Hypothalamus (tissue), 51 donors: ENCODE measurements around the gene TMEM219.
"Not testable (repeated sequence)": the region's sequence is repeated elsewhere in the genome, so short reads cannot be mapped to it uniquely, and the experiment has no call there.

Experiments
- DNase-seq, 51 donors: peaks; one replicate each; lab custom pipeline; 2025; lab: John Stamatoyannopoulos, UW

TMEM219 gene

DNA sequence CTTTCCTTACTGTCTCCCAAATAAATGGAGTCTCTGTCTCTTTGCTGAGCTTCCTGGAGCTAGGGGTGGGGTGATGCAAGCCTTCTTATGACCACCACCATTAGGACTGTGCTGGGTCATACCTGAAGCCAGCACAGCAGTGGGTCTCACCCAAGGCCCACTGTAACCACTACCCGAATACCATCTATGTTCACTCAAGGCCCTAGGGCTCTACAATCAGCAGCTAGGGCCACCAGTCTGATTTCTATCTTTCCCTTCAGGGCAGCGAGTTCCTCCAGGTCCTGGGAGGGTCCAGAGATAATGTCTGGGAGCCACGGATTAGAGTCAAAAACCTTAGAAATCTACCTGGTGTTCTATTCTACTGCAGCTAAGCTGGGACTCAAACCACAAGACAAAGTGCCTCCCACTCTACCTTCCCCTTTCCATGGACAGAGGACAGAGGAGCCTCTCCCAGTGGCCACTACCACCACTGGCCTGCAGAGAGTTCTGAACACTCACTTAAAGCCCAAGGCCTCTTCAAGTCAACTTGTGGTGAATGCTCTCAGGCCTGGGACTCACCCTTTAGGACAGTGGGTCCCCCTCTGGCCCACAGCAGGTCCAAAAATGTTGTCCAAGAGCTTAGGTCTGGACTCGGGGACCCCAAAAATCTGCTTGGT lies 10.9 kb upstream of the TMEM219 start:
- DNase-seq = no peak

DNA sequence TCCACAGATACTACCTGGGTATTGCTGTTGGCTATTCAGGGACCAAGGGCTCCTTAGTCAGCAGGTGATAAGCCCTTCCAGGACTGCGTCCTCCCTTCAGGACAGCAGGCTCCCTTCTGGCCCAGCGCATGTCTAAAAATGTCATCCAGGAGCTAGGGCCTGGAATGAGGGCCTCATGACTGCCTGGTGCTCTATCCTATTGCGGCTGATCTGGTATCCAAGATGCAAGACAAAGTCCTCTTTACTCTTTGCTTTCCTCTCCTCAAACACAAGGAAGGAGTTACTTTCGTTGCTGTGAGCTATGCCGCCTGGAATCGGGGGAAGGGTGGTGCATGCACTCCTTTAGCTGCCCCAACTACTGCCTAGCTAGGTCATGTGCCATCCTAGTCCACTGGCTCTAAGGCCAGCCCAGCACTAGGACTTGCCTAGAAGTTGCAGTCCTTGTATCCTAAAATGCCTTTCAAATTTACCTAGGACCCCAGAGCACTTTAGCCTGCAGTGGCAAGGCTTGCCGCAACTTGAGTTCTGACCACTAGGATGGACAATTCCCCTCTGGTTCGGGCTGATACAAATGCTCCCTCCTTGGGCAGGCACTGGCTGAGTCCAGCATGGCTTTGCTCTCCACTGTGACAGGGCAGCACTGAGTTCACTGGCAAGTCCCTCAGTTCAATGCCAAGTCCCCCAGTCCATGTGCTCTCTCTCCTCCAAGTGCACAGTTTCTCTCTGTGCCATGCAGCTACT lies 10.1 kb upstream of the TMEM219 start:
- DNase-seq = no peak

DNA sequence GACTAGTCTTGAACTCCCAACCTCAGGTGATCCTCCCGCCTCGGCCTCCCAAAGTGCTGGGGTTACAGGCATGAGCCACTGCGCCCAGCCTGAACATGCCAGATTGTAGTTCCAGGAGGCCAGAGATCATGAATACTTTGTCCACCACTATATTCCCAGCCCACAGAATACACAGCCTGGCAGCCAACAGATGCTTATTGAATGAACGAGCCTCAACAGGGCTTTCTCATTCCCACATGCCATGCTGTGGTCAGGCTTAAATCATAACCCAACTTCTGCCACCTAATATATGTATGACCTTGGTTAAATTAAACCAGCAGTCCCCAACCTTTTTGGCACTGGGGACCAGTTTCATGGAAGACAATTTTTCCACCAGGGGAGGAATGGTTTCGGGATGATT lies 3.1 kb upstream of the TMEM219 start:
- no peak for DNase-seq

DNA sequence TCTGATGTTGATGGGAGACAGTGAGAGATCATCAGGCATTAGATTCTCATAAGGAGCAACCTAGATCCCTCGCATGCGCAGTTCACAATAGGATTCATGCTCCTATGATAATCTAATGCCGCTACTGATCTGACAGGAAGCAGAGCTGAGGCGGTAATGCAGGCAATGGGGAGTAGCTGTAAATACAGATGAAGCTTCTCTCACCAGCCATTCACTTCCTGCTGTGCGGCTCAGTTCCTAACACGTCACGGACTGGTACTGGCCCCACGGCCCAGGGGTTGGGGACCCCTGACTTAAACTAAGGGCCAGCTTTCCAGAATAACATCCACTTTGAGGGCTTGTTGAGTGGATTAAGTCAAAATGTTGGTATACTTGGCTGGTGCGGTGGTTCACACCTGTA lies 2.6 kb upstream of the TMEM219 start:
- DNase-seq = no peak

DNA sequence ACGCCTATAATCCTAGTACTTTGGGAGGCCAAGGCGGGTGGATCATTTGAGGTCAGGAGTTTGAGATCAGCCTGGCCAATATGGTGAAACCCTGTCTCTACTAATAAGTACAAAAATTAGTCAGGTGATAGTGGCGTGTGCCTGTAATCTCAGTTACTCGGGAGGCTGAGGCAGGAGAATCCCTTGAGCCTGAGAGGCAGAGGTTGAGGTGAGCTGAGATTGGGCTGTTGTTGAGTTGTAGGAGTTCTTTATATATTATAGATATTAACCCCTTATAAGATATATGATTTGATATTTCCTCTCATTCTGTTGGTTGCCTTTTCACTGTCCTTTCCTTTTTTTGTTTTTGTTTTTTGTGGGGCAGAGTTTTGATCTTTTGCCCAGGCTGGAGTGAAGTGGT lies 2.1 kb upstream of the TMEM219 start:
- DNase-seq = not testable (repeated sequence)

DNA sequence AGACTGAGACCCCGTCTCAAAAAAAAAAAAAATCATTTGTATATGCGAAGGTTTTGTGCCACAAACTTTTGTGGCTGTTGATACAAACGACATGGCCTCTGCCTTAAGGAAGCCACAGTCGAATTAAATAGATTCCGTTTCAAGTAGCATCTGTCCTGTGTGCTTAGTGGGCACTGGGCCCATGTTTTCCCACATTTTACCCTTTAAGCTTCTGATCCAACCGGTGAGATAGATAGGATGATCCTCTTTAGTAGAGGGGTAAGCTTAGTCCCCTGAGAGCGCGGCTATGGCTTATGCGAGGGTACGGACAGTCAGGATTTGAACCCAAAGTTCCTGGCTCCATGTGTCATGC lies 776 bp upstream of the TMEM219 start:
- DNase-seq = no peak

DNA sequence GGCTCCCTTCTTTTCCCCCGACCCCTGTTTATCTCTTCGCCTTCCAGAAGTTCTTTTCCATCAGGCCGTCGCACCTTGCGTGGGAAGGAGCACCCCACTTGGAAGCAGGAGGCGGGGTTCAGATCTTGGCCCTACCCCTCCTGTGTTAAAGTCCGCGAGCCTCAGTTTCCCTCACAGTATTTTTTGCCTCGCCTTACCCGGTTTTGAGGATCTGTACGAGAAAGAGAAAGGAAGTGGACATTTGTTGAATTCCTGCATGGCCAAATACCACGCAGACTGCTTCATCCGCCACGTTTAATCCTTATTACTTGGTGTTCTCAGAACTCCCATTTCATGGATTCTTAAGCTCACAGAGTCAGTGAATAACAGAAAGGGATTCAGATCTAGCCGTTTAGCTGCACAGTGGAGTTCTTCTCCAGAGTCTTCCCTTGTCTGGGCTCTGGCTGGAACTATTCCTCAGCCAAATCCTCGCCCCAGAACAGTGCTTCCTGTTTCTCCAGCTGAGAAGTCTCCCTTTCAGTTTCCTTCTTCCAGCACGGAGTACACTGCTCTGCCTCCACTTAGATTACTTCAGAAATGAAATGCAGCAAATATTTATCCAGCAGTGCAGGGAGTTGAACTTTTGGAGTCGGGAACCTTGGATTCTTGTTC lies 590 bp downstream of the TMEM219 start:
- peak in 5 of 51 donors; percentile 4 to 51 (median 19) for DNase-seq

DNA sequence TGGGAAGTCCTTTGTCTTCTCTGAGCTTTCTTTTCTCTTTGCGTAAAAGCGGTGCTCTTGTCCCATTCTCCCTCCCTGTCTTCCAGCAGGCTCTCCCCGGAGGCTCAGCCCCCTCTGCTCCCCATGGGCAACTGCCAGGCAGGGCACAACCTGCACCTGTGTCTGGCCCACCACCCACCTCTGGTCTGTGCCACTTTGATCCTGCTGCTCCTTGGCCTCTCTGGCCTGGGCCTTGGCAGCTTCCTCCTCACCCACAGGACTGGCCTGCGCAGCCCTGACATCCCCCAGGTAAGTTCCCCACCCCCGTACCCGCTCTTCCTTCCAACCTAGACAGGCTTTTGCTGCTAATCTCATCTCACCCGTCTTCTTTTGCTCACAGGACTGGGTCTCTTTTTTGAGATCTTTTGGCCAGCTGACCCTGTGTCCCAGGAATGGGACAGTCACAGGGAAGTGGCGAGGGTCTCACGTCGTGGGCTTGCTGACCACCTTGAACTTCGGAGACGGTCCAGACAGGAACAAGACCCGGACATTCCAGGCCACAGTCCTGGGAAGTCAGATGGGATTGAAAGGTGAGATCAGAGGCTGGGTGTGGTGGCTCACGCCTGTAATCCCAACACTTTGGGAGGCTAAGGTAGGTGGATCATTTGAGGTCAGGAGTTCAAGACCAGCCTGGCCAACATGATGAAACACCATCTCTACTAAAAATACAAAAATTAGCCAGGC lies 1.3 kb downstream of the TMEM219 start:
- no peak for DNase-seq

DNA sequence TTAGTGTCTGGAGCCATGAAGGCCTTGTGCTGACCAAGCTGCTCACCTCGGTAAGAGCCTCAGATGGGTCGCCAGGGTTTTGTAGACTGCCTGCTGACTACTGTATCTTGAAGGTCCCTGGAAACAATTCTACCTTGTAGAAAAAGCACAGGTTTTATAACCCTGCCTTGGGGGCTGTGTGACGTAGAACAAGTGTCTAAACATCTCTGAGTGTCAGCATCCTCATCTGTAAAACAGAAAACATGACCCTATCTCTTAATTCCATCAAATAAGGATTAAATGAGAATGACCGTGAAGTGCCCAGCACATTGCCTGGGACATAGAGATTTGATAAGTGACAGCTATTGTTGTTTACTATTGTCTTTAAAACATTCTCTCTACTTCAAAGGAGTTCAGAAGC lies 6.3 kb downstream of the TMEM219 start:
- no peak for DNase-seq

DNA sequence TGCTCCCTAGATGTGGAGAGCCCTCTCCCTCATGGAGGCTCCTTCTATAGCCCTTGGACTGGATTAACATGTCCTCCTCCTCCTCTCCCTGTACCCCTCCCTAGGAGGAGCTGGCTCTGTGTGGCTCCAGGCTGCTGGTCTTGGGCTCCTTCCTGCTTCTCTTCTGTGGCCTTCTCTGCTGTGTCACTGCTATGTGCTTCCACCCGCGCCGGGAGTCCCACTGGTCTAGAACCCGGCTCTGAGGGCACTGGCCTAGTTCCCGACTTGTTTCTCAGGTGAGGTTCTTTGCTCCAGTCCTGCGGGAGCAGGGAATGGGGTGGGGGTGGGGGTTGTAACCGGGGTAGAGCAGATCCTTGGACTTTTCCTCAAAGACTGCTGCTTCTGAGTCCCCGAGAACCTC lies 9.4 kb downstream of the TMEM219 start:
- DNase-seq = no peak

DNA sequence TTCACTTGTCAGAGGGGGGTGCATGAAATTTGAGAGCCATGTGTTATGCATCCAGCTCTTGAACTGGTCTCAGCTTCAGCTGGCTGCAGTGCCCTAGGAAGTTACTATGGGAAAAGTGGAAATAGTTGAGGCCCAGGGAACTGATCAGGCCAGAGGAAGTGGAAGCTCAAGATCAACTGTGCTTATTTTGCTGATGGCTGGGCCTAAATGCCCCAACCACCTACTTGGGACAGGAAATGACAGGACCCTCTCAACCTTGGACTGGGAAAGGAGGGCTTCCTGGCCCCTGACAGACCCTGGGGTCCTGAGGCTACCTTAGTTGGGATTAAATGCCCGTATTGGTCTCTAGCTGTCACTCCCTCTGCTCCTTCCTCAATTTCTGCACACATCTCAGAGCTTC lies 10.6 kb downstream of the TMEM219 start:
- no peak for DNase-seq

DNA sequence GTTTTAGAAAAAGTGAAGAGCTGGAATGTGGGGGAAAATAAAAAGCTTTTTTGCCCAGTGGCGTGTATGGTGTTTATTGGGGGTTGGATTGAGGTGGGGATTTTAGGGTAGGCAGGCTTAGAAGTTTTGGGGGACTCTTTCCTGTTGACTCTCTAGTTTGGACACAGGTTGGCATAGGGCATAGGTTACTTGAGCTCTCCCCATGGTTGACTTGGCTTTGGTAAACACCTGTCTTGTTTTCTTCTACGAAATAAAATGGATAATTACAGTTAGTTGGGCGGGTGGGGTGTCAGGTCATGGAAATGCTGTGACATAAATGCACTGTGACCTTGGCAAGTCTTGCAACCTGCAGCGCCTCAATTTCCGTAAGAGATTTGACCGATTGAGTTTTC lies 11.1 kb downstream of the TMEM219 start:
- DNase-seq = no peak

DNA sequence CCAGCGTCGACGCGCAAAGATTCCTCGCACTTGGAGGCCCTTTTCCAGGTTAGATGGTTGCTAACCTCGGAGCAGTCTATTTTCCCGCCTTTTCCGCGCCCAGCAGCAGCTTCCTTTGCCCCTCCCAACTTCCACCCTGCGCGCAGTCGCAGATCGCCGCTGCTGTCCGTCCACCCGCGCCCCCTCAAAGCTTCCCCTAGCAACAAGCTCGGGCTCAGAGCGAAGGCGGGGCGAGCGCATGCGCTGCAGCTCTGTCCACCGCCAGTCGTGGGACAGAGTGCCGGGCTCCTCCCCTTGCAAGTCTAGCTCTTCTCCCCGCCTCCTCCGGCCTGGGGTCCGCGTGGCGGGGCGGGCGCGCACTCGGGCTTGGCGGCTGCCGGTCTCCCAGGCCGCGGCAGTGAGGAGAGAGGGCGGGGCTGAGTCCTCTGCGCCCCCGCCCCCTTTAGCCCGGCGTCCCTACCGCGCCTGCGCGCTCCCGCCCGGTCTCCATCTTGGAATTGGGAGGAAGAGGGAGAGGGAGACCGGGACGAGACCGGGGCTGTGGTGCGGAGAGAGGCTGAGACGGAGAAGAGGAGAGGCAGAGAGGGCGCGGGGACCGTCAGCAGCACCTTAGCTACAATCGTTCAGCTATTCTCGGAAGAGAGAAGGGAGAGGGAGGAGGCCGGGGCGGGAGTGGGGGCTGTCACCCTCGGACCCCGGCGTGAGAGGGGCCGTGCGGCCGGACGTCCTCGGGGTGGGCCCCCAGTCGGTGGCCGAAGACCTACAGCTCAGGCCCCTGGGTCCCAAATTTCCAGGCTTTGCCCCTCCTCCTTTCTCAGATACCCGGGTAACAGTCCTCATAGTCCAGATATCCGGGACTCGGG lies 11.7 kb downstream of the TMEM219 start, which contains the start of gene TAOK2:
Gene TAOK2 (plus strand): TSS at position 485 of the 863 bp plus-strand sequence. CDS start 3,905 bp downstream, outside the sequence.
- peak; percentile 83 to 100 (median 98) for DNase-seq

DNA sequence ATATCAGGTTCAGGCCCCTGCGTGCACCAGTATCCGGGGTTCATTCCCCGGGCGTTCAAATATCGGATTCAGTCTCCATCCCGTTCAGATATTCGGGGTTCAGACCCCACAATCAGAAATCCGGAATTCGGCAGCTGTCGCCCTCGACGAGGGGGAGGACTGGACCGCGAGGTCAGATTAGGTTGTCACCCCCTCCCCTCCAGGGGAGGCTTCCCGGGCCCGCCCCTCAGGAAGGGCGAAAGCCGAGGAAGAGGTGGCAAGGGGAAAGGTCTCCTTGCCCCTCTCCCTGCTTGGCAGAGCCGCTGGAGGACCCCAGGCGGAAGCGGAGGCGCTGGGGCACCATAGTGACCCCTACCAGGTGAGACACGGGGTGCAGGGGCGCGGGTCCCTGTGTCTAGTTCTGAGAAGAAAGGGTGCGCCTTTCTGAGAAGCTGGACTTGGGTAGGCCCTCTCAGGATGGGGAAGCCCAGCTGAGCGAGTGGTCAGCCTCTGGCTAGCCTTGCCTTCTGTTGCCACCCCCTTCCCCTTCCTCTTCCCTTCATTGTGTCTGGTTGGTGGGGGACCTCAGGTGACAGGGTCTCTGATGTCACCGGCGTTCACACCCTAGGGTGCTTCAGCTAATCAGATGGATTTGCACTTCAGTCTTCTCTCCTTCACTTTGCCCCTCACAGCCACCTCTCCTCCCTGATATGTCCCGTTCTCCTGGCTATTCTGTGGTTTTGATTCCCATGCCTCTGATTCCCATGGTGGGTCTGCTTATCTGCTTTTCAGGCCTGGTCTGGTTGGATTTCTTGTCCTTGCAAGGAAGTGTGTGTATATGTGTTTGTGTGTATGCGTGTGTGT lies 12.6 kb downstream of the TMEM219 start:
- peak in 7 of 51 donors; percentile 9 to 26 (median 13) for DNase-seq

DNA sequence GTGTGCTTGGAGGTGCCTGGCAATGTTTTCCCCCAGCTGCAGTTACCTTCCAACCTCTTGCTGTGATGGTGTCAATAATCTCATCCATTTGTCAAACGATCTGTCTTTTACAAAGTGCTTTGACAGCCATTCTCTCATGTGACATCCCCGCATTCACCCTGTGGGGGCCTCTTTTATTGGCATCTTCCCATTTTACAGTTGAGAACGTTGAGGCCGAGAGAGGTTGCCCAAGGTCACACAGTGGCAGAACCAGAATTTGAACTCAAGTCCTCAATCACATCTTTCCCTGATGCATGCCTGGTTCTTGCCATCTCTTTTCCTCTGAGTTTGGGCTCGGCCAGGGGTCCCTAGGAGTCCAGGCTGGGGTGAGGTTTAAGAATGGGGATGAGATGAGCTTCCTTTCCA lies 13.3 kb downstream of the TMEM219 start:
- no peak for DNase-seq

DNA sequence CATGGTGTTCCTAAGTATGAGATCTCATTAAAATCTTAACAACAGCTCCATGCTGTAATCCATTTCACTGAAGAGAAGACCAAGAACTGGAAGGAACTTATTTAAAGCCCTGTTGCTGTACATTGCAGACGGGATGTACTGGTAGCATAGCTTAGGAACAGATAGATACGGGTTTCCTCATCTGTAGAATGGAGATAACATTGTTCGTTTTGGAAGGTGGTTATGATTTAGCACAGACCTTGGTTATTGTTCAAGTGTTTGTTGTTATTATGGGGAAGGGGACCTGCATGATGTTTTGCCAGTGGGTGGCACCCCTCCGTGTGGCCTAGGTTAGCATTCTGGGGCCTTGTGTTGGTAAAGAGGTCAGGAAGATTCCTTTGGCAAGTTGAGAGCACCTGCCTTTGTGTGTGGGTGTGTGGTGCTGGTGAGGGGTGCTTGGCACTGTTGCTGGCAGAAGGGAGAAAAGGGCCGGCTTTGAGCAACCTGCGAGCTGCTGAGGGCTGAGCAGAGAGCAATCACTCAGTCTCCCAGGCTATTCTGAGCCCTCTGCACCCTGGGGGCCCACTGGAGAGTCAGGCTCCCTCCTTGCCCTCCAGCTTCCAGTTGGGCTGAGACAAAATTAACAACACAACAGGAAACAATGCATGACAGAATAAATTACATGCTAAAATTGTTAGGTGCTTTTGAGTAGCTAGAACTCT lies 14.1 kb downstream of the TMEM219 start:
- no peak for DNase-seq

DNA sequence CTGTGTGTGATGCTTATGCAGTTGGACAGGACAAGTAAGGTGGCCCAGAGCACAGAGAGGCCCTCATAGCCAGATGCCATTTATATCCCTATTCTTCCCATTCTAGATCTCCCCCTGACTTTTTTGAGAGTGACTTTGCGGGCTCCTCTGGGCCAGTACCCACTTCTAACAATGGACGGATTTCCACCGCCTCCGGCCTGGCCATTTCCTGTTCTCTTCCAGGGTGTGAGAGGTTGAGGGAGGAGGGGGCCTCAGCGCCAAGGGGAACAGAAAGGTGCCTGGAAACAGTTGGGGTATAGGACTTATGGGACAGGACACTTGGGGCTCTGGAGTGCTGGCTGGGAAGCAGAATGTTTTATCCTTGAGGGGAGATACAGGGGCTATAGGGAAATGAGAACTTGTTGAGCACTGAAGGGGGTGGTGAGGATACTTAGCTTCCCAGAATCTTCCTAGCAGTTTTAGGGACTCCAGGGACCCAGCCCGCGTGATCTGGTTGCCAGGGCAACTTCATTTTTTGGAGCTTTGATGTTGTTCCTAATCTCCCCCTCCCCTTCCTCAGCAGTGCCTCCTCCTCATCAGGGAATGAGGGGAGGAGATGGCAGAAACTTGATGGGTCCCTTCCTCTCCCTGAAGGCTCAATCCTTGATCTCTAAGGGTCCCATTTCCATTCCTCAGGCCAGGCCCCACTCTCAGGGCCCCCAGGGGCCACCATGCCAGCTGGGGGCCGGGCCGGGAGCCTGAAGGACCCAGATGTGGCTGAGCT lies 15.4 kb downstream of the TMEM219 start:
- DNase-seq = no peak

DNA sequence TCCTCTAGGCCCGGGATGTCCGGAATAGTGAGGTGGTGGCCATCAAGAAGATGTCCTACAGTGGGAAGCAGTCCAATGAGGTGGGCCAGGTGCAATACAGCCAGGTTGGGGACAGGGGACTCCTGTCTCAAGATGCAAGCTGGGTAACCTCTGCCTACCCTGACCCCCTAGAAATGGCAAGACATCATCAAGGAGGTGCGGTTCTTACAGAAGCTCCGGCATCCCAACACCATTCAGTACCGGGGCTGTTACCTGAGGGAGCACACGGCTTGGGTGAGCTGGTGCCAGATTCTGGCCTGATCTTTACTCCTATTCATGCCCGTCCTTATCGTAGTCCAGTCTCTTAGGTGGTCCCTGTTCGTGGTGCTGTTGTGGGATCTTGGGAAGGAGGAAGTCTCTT lies 16.2 kb downstream of the TMEM219 start:
- DNase-seq = no peak
